Neural progenitor cell (in vitro differentiated cells): ENCODE measurements around the gene PIK3R3. TPM values are rescaled to one million over a fixed set of nuclear protein-coding genes. Genes with fewer than 3 reads are reported as not detected.
"Not testable (repeated sequence)": the region's sequence is repeated elsewhere in the genome, so short reads cannot be mapped to it uniquely, and the experiment has no call there.

Experiments
- DNase-seq: peaks from one replicate; pipeline ENCODE4 v3.0.0-alpha.2; 2016; ENCODE audit warnings: low spot score
- H2AFZ ChIP-seq: fragments of 200-600 bp; sonication (generic); replicated peaks from 2 replicates; pipeline ENCODE4 v1.6.1; 2016; ENCODE audit warnings: antibody characterized with exemption
- H3F3A ChIP-seq: fragments of 200-600 bp; sonication (generic); 2 replicates; pipeline ENCODE4 v1.6.1; 2016; ENCODE audit warnings: antibody characterized with exemption, low read depth
- H3K27ac ChIP-seq: fragments of 200-600 bp; sonication (generic); 2 replicates; pipeline ENCODE4 v1.5.1; 2016; ENCODE audit warnings: mild to moderate bottlenecking
- H3K27me3 ChIP-seq: fragments of 200-600 bp; sonication (generic); 2 replicates; pipeline ENCODE4 v1.6.1; 2016; ENCODE audit warnings: mild to moderate bottlenecking, moderate library complexity
- H3K36me3 ChIP-seq: fragments of 200-600 bp; sonication (generic); 2 replicates; pipeline ENCODE4 v1.5.1; 2016
- H3K4me1 ChIP-seq: fragments of 200-600 bp; sonication (generic); 2 replicates; pipeline ENCODE4 v1.6.1; 2016; ENCODE audit warnings: mixed run types
- H3K4me2 ChIP-seq: fragments of 200-600 bp; sonication (generic); 2 replicates; pipeline ENCODE4 v1.6.1; 2016
- H3K4me3 ChIP-seq: fragments of 200-600 bp; sonication (generic); 2 replicates; pipeline ENCODE4 v1.5.1; 2016
- H3K79me2 ChIP-seq: fragments of 200-600 bp; sonication (generic); 2 replicates; pipeline ENCODE4 v1.6.1; 2016; ENCODE audit warnings: low read depth
- H3K9ac ChIP-seq: fragments of 200-600 bp; sonication (generic); 2 replicates; pipeline ENCODE4 v1.6.1; 2016
- H3K9me3 ChIP-seq: fragments of 200-600 bp; sonication (generic); 2 replicates; pipeline ENCODE4 v1.5.1; 2016; ENCODE audit warnings: low read depth
- H4K20me1 ChIP-seq: fragments of 200-600 bp; sonication (generic); 2 replicates; pipeline ENCODE4 v1.6.1; 2016; ENCODE audit warnings: low read depth
- H3K27ac Mint-ChIP-seq: 3 replicates; pipeline ENCODE4 v1.8.0; 2021; ENCODE audit warnings: mixed read lengths
- H3K27me3 Mint-ChIP-seq: 2 replicates; pipeline ENCODE4 v1.8.0; 2022; ENCODE audit warnings: low read depth, mild to moderate bottlenecking, inconsistent platforms, moderate library complexity, mixed read lengths; ENCODE audit not compliant: insufficient read depth
- H3K36me3 Mint-ChIP-seq: 3 replicates; pipeline ENCODE4 v1.8.0; 2021; ENCODE audit warnings: mixed read lengths
- H3K4me1 Mint-ChIP-seq: 3 replicates; pipeline ENCODE4 v1.8.0; 2021; ENCODE audit warnings: mixed read lengths
- H3K4me3 Mint-ChIP-seq: 3 replicates; pipeline ENCODE4 v1.8.0; 2021; ENCODE audit warnings: mild to moderate bottlenecking, moderate library complexity, mixed read lengths
- H3K9me3 Mint-ChIP-seq: 3 replicates; pipeline ENCODE4 v1.8.0; 2020; ENCODE audit warnings: mixed read lengths
- CTCF ChIP-seq: fragments of 200-600 bp; sonication (generic); IDR thresholded peaks from 2 replicates; pipeline ENCODE4 v1.5.1; 2017; ENCODE audit warnings: antibody characterized with exemption, mild to moderate bottlenecking
- EZH2 ChIP-seq: fragments of 200-600 bp; sonication (generic); IDR thresholded peaks from 2 replicates; pipeline ENCODE4 v1.6.1; 2017; ENCODE audit warnings: antibody characterized with exemption, mild to moderate bottlenecking, moderate library complexity
- EZH2phosphoT487 ChIP-seq: fragments of 200-600 bp; sonication (generic); IDR thresholded peaks from 2 replicates; pipeline ENCODE4 v1.6.1; 2017; ENCODE audit warnings: antibody characterized with exemption
- total RNA-seq: library from RNA; depleted of rRNA; stranded (reverse); fragments of >200 nt; gene quantifications from 2 replicates; pipeline ENCODE4 v1.2.3, GENCODE V29; 2015; ENCODE audit warnings: low replicate concordance

PIK3R3 gene
- total RNA-seq, 1 donor from 2014 or later, result 107 TPM

GRCh38 chr1:46097149-46097472 lies 35.3 kb downstream of the PIK3R3 start:
- Mint-ChIP-seq H3K36me3 (peaks cover 45% of the 10 kb centered on the region), H3K27me3 (peaks cover 3% of the 10 kb centered on the region), H3K9me3 (peaks cover 36% of the 10 kb centered on the region), H3K4me3 (no peak overlapping the region), H3K27ac (no peak overlapping the region), H3K4me1 (no peaks in the 10 kb centered on the region)
- Histone ChIP-seq H3K4me1 (no peaks in the 10 kb centered on the region), H3K9ac (no peak overlapping the region), H2AFZ (no peak overlapping the region), H3K79me2 (peaks cover 99% of the 10 kb centered on the region), H3K4me2 (no peak overlapping the region), H3K36me3 (peaks cover 28% of the 10 kb centered on the region), H3K27me3 (no peaks in the 10 kb centered on the region), H4K20me1 (peaks cover 76% of the 10 kb centered on the region), H3F3A (peaks cover 16% of the 10 kb centered on the region), H3K4me3 (no peak overlapping the region), H3K9me3 (peaks cover 11% of the 10 kb centered on the region), H3K27ac (no peak overlapping the region)
- no peak for DNase-seq
- no peak for TF ChIP-seq EZH2phosphoT487
- TF ChIP-seq CTCF, result no peak
- TF ChIP-seq EZH2, result no peak

GRCh38 chr1:46096269-46097148 lies 35.9 kb downstream of the PIK3R3 start:
- H3K27me3 ChIP-seq, result no peaks in the 10 kb centered on the region
- H3K27ac Mint-ChIP-seq, result no peak overlapping the region
- peaks cover 43% of the 10 kb centered on the region for H3K36me3 Mint-ChIP-seq
- no peak overlapping the region for H3K4me3 ChIP-seq
- no peak overlapping the region for H3K27ac ChIP-seq
- H3F3A ChIP-seq, result peaks cover 16% of the 10 kb centered on the region
- no peak overlapping the region for H3K9ac ChIP-seq
- H3K4me1 Mint-ChIP-seq, result no peaks in the 10 kb centered on the region
- H3K4me1 ChIP-seq, result no peaks in the 10 kb centered on the region
- H2AFZ ChIP-seq, result no peak overlapping the region
- H3K36me3 ChIP-seq, result peaks cover 27% of the 10 kb centered on the region
- H3K9me3 Mint-ChIP-seq, result peaks cover 34% of the 10 kb centered on the region
- H4K20me1 ChIP-seq, result peaks cover 82% of the 10 kb centered on the region
- DNase-seq, result no peak
- peaks cover 3% of the 10 kb centered on the region for H3K27me3 Mint-ChIP-seq
- no peak for TF ChIP-seq EZH2phosphoT487
- no peak for TF ChIP-seq CTCF
- TF ChIP-seq EZH2, result no peak
- peaks cover 11% of the 10 kb centered on the region for H3K9me3 ChIP-seq
- peaks cover 100% of the 10 kb centered on the region for H3K79me2 ChIP-seq
- H3K4me3 Mint-ChIP-seq, result no peak overlapping the region
- no peak overlapping the region for H3K4me2 ChIP-seq

GRCh38 chr1:46095110-46095509 lies 37.3 kb downstream of the PIK3R3 start:
- not testable (repeated sequence) for H3K4me3 Mint-ChIP-seq, H3K27ac ChIP-seq, H3K27ac Mint-ChIP-seq, DNase-seq, H3K9ac ChIP-seq, H3K4me2 ChIP-seq, H3K4me1 Mint-ChIP-seq, H3K4me1 ChIP-seq, H2AFZ ChIP-seq, H3K27me3 ChIP-seq, H3K9me3 ChIP-seq, H3K4me3 ChIP-seq, H3K27me3 Mint-ChIP-seq
- Mint-ChIP-seq H3K9me3 (peaks cover 28% of the 10 kb centered on the region), H3K36me3 (peaks cover 39% of the 10 kb centered on the region)
- Histone ChIP-seq H4K20me1 (peaks cover 96% of the 10 kb centered on the region), H3F3A (peaks cover 16% of the 10 kb centered on the region), H3K79me2 (peaks cover 100% of the 10 kb centered on the region), H3K36me3 (peaks cover 18% of the 10 kb centered on the region)

- Mint-ChIP-seq H3K9me3 (peaks cover 24% of the 10 kb centered on the region), H3K27ac (no peak overlapping the region), H3K4me3 (no peak overlapping the region), H3K36me3 (peaks cover 39% of the 10 kb centered on the region), H3K27me3 (peaks cover 3% of the 10 kb centered on the region), H3K4me1 (no peaks in the 10 kb centered on the region)
- Histone ChIP-seq H3K4me2 (no peak overlapping the region), H3F3A (peaks cover 16% of the 10 kb centered on the region), H4K20me1 (peaks cover 99% of the 10 kb centered on the region), H3K27ac (no peak overlapping the region), H3K9ac (no peak overlapping the region), H3K79me2 (peaks cover 100% of the 10 kb centered on the region), H3K27me3 (no peaks in the 10 kb centered on the region), H3K4me1 (no peaks in the 10 kb centered on the region), H2AFZ (no peak overlapping the region), H3K36me3 (peaks cover 12% of the 10 kb centered on the region), H3K9me3 (peaks cover 4% of the 10 kb centered on the region), H3K4me3 (no peak overlapping the region)
- DNase-seq, result no peak
- TF ChIP-seq EZH2 (no peak), CTCF (no peak), EZH2phosphoT487 (no peak)
Measured at GRCh38 chr1:46094471-46095005, 37.9 kb downstream of the PIK3R3 start.

DNA sequence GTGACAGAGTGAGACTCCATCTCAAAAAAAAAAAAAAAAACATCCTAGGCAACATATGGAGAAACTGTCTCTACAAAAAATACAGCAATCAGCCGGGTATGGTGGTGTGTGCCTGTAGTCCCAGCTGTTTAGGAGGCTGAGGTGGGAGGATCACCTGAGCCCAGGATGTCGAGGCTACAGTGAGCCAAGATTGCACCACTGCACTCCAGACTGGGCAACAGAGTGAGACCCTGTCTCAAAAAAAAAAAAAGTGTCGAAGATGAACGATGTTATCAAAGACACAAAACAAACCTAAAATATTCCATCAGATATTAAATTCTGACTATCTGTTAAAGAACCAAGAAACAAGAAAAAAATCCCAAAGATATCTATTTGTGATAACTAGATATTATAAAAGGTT lies 38.6 kb downstream of the PIK3R3 start:
- Mint-ChIP-seq H3K9me3 (peaks cover 17% of the 10 kb centered on the region), H3K36me3 (peaks cover 36% of the 10 kb centered on the region)
- not testable (repeated sequence) for H3K36me3 ChIP-seq, DNase-seq, H3K9ac ChIP-seq, H3K27me3 Mint-ChIP-seq, H2AFZ ChIP-seq, H3K27ac Mint-ChIP-seq, H3K27me3 ChIP-seq, H3K27ac ChIP-seq, H3K9me3 ChIP-seq, H3K4me3 Mint-ChIP-seq, H3K4me1 ChIP-seq, H3K4me1 Mint-ChIP-seq, H3K4me3 ChIP-seq, H3K4me2 ChIP-seq
- peaks cover 99% of the 10 kb centered on the region for H4K20me1 ChIP-seq
- H3F3A ChIP-seq, result peaks cover 16% of the 10 kb centered on the region
- H3K79me2 ChIP-seq, result peaks cover 100% of the 10 kb centered on the region
